ENCODE measurements around the gene CCNQ.

DNA sequence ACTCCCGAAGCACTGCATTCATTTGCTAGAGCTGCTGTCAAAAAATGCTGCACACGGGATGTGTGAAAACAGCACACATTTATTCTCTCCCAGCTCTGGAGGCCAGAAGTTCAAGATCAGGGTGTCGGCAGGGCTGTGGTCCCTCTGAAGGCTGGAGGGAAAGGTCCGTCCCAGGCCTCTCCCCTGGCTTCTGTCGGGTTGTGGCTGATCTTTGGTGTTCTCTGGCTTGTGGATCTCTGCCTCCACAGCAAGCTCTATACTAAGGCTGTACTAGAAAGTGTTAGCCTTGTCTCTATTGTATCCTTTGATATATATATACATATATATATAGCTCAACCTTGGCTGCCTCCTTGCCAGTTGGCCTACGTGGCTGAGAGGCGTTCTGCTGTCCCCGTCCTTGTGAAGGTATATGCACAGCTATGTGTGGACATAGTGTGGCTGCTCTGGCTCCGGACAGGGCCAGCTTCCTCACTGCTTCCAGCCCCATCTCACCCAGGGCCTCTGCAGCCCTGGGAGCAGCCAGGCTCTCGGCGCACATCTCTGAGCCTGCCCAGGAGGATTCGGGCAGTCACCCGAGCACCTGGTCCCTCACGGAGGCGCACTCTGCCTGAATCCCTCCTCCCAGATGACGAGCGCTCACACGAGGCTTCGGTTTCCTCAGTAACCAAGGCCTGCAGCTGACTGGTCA, 33.1 kb upstream of the CCNQ start:
- TF ChIP-seq CTCF (IDR thresholded peaks at IDR 0.05) (no peak), POLR2A (IDR thresholded peaks at IDR 0.05) (no peak)
